ENCODE measurements around the gene TSPAN32. TPM values are rescaled to one million over a fixed set of nuclear protein-coding genes. Genes with fewer than 3 reads are reported as not detected.

Gene TSPAN32
- total and polyA plus RNA-seq, 10 donors, result 10.6 to 21.8 (median 17.5) TPM

GRCh38 chr11:2293531-2293971 is 8.3 kb upstream of the TSPAN32 start:
- H3K4me1 ChIP-seq, result peaks cover 0 to 38% (median 12%) of the 10 kb centered on the region in 6 donors
- peaks cover 0 to 24% (median 0%) of the 10 kb centered on the region in 6 donors for H3K36me3 ChIP-seq
- intact Hi-C loops (cut with DNase I; ENCODE audit: low total_unique reads), result no loop called here
- WGBS, 5 donors, result 76 to 87% (median 78%) methylated on average over 20 of the region's 20 CpGs
- H3K27me3 ChIP-seq (replicated peaks in 1 of 7), result no peaks in the 10 kb centered on the region
- no peak for DNase-seq
- no peak overlapping the region for H3K27ac ChIP-seq
- H3K9me3 ChIP-seq, result no peaks in the 10 kb centered on the region
- TF ChIP-seq CTCF (IDR thresholded peaks at IDR 0.05 in 8 of 11, conservative IDR thresholded peaks at IDR 0.05 in 3 of 11) (no peak), POLR2AphosphoS5 (IDR thresholded peaks at IDR 0.05) (no peak), POLR2A (IDR thresholded peaks at IDR 0.05) (no peak)
- no peak overlapping the region for H3K4me3 ChIP-seq

DNA sequence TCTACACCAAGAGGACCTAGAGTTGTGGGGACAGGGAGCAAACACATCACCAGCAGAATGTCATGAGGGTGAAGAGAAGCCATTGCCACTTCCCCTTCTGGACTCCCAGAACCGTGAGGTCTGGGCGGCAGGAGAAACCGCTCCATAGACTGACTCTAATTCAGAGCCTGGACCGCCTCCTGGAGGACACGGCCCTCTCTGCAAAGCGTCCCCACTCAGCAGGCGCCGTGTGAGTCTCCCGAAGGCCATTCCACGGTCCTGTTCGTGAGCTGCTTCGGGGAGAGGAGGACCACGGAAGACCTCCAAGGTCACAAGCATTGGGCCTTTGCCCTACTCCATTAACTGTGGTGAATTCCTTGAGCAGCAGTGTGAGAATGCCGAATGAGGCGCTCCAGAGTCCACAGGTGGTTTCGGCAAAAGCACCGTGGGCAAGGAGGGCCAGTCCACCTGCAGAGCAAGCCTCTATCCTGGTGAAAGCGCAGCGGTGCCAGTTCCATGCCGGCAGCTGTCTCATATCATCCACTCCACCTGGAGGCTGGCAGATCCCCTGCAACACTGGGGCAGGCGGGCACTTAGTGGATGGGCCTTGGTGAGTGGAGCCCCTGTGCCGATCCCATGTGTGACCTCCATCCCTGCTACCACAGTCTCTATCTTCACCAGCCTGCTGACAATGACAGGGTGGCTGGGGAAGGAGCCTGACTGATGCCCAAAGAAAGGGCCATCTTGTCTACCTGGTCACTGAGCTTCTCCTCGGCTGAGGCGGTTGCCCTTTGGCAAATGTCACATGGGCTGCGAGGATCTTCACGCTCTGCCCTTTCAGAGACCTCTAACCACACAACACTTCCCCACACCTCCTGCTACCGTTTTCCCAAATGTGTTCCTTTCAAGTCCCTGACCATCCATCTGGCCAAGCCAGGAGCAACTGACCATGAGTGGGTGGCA is 7.6 kb upstream of the TSPAN32 start:
- intact Hi-C loops (cut with DNase I; ENCODE audit: low total_unique reads), result no loop called here
- no peak overlapping the region for H3K4me3 ChIP-seq
- no peak overlapping the region for H3K27ac ChIP-seq
- no peaks in the 10 kb centered on the region for H3K27me3 ChIP-seq (replicated peaks in 1 of 7)
- WGBS, 5 donors, result 66 to 75% (median 71%) methylated on average over 26 to 27 of the region's 27 CpGs
- no peaks in the 10 kb centered on the region for H3K9me3 ChIP-seq
- peaks cover 0 to 31% (median 0%) of the 10 kb centered on the region in 6 donors for H3K36me3 ChIP-seq
- no peak for DNase-seq
- peaks cover 0 to 41% (median 17%) of the 10 kb centered on the region in 6 donors for H3K4me1 ChIP-seq
- TF ChIP-seq CTCF (IDR thresholded peaks at IDR 0.05 in 8 of 11, conservative IDR thresholded peaks at IDR 0.05 in 3 of 11) (peak in 1 of 11 experiments; percentile 21), POLR2AphosphoS5 (IDR thresholded peaks at IDR 0.05) (peak in 1 of 3 donors; percentile 43), POLR2A (IDR thresholded peaks at IDR 0.05) (no peak)

DNA sequence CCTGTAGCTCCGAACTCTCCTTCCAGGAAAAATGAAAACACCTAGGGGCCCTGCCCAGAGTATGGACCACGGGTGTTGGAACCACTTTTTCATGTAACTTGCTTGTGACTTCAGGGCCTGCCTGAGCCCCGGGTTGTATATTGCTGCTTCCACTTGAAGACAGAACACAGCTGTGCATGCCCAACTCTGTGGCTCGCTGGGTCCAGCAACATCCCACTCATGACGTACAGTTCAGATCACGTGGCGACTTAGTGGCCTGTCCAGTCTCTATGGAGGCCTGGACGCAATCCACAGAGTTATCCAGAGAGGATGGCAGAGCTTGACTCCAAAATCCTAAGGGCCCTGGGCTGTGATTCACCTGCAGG is 6.9 kb upstream of the TSPAN32 start:
- DNase-seq, result no peak
- Histone ChIP-seq H3K4me1 (peaks cover 0 to 44% (median 23%) of the 10 kb centered on the region in 6 donors), H3K36me3 (peaks cover 0 to 32% (median 0%) of the 10 kb centered on the region in 6 donors), H3K4me3 (no peak overlapping the region), H3K9me3 (no peaks in the 10 kb centered on the region), H3K27me3 (replicated peaks in 1 of 7) (no peaks in the 10 kb centered on the region), H3K27ac (no peak overlapping the region)
- intact Hi-C loops (cut with DNase I; ENCODE audit: low total_unique reads), result no loop called here
- 75 to 88% (median 86%) methylated on average over 8 of the region's 8 CpGs for WGBS, 5 donors
- no peak for TF ChIP-seq POLR2AphosphoS5 (IDR thresholded peaks at IDR 0.05)
- no peak for TF ChIP-seq CTCF (IDR thresholded peaks at IDR 0.05 in 8 of 11, conservative IDR thresholded peaks at IDR 0.05 in 3 of 11)
- TF ChIP-seq POLR2A (IDR thresholded peaks at IDR 0.05), result no peak
